Epithelial cell of esophagus (primary cell): ENCODE results near the gene OR2T2.
"Not testable (repeated sequence)": the region's sequence is repeated elsewhere in the genome, so short reads cannot be mapped to it uniquely, and the experiment has no call there.

ENCODE experiments used
- DNase-seq: peaks from one replicate; pipeline ENCODE4 v3.0.0; 2010; ENCODE audit warnings: low read depth
- H3K4me3 ChIP-seq: 2 replicates; pipeline ENCODE4 v1.5.1; 2011; ENCODE audit warnings: mild to moderate bottlenecking, low read length, control low read depth

Gene OR2T2

DNA sequence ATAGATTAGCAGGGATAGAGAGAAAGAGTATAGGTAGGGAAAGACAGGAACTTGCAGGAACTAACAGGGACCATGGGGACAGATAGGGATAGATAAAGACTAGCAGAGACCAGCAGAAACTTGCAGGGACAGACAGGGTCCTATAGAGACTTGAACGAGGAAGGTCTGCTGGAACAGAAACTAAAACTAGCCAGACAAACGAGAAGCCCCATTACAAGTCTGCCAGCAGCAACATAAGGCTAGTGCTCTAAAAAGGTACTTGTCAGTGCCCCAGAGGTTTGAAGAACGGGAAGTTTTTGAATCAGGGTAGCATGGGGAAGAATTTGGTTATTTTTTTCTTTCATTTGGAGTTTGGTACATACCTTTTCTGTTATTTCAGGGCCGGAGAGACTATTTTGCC is 13.2 kb upstream of the OR2T2 start:
- H3K4me3 ChIP-seq, DNase-seq: not testable (repeated sequence)

DNA sequence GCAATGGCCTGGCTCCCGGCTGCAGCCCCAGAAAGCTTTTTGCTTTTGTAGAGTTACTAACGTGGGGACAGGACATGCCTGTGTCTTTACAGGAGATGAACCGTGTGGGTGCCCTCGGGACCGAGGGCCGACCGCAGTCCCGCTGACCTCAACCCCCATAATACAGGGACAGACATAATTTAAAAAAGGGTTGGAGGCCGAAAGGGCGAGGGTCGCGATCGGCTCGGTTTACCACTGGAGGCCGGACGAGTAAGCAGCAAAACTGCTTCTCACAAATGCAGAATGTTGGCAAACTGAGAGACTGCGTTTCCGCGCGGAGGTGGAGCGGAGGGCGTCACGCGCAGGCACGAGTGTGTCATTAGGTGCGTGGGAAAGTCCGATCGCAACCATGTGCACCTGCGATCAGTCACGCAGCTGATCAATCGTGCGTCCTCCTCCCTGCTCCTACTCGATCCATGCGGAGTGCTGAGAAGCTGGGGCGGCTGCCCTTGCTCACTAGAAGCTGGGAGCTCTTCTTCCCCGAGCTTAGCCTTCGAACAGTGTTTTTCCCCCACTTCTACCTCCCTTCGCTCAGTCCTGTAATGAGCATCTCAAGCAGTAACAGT is 11.5 kb upstream of the OR2T2 start:
- not testable (repeated sequence) for DNase-seq, H3K4me3 ChIP-seq

DNA sequence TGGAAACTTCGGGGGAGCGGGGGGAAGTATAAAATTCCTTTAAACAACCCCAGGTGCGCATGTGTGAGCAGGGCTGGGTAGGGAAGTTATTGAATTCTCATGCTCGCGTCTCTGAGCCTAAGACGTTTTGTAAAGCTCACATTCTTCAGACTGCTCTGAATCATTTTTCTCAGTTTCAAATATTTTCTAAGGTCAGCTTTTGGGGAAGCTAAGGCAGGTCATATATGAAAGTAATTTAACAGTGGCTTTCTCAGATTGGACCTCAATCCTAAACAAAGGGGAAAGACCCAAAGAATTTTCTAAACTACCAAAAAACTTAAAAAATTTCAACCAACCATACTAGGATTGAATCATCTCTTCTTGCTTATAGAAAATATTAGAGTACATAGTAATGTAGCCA is 10.5 kb upstream of the OR2T2 start:
- H3K4me3 ChIP-seq, DNase-seq: not testable (repeated sequence)

DNA sequence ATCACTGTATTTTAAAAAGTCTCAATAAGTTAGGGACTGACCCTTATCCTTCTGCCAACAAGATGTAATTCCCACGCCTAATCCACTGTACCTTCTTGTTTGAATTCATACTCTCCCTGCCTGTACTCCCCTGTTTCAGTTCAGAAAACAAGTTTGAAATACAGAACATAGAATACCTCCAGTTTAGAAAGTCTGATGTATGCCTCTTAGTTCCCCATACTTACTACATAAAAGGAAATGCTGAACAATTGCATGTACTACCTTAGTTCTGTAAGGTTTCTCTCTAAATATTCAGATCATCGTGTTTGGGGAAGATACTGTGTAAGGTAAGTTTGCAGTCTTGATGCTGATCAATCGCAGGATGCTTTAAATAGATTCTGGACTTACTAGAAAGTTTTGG is 9.1 kb upstream of the OR2T2 start:
- not testable (repeated sequence) for DNase-seq, H3K4me3 ChIP-seq

DNA sequence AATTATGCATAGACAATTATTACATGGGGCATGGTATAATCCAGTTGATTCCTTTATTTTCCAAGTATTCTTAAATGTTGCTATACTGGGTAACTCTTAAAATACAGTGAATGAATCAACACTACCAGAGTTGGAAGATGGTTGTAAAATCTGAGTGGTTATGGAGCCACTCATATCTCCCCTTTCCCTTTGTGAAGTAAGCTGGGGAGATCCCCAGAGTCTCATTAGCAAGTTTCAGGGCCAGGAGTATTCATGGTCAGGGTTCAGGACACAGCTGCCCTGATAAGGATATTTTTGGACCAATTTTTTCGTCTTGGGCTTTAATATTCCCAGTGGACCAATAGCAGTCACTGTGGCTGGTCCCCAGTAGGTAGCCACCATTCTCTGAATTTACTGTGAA is 6.8 kb upstream of the OR2T2 start:
- H3K4me3 ChIP-seq, DNase-seq: not testable (repeated sequence)

DNA sequence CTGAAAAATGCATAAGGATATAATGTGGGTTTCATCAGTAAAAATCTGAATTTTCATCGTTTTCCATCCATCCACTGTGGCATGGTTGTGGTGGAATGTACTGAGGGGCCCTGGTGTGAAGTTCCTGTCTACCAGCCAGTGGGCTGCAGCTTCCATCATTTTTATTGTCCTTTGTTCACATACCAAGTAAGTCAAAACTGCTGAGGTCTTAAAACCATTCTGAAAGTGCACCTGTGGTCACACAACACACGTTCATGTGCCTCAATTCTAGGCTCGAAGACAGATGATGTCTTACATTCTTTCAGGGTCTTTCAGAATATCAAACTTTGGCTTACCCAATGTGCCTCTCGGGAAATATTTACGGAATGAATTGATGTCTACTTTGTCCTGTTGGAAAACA is 6.2 kb upstream of the OR2T2 start:
- not testable (repeated sequence) for DNase-seq, H3K4me3 ChIP-seq

DNA sequence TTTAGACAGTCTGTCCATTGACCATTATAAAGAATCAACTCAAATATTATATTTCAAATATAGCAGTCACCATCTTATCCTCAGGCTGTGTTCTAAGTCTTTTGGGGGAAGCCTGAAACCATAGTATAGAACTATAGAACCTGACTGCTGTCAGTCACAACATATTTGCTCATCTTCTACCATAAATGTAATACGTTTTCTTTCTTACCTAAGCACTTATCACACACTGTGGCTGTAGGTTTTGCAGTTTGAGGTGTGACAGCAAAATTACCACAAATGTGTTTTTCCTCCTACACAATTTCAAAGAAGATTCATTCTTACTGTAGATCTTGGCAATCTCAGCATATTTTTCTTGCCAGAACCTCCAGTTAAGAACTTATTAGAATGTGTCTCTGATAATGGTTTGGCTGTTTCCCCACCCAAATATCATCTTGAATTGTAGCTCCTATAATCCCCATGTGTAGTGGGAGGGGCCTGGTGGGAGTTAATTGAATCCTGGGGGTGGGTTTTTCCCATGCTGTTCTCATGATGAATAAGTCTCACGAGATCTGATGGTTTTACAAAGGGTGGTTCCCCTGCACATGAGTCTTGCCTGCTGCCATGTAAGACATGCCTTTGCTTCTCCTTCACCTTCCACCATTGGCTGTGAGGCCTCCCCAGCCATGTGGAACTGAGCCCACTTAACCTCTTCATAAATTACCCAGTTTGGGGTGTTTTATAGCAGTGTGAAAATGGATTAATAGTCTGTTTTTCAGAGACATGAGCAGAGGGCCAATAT is 2.7 kb upstream of the OR2T2 start:
- H3K4me3 ChIP-seq, DNase-seq: not testable (repeated sequence)

DNA sequence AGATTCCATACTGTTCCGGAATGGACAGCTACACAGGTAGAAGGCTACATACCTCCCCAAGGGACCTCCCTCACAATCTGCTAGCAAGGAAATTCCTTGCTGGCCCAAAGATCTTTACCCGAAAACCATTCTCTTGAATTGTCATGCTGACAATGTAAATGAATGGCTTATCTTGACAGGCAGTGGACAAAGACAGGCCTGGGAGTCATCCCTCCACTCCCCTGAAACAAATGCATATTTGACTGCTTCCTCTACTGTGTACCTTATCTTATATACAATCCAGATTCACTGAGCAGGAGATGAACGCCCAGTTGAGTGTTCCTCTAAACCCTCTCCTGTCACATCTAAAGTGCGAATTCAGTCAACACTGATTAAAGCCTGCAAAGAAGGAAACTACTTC is 834 bp upstream of the OR2T2 start:
- not testable (repeated sequence) for DNase-seq, H3K4me3 ChIP-seq

DNA sequence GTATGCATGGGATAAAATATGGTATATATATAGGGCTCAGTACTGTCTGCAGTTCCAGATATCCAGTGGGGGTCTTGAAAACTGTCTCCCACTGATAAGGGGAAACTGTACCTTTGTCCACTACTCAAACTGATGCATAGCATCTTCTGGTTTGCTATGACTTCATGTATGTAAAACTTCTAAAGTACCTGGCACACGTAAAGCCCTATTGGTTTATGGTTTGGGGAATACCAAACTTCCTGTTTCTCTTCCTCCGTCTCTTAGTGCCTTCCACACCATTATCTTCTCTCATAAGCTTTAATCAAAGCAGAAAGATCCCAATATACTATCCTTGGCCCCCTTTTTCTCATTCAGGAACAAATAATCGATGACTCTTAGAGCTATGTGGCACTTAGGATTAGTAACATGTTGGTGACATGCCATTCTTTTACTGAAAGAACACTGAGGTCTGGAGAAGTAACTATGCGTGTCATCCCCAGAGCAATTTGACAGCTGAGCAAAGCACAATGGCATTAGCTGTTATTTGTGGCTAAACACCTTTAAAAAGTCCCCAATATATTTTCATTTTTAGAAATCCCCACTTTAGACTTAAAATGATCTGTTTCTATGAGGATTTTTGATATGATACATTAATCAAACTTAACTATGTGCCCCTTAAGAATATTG is 3.1 kb downstream of the OR2T2 start:
- not testable (repeated sequence) for DNase-seq, H3K4me3 ChIP-seq

DNA sequence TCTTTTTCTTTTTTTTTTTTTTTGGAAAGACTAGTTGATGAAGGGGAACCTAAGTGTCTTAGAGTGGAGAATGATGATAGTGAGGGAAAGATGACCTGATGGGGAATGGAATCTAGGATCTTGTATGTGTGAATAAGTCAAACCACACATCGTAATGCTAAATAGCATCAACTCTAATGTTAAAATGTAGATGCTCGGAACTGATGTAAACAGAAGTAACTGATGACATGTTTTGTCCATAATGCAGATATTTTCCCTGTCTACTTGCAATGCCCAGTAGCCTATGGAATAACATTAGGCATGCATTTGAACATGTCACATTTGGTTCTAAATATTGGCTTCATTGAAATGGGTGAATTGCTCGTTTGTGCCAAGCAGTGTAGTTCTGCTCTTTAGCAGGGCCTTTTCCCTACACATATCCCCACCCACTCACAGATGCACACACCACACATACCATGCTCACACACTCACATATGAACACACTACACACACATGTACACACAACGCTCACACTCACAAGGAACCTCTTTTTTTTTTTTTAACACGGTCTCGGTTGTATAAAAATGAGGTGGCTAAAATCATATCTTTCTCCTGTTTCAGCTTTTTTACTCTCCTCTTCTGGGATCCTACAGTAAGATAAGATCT is 4.5 kb downstream of the OR2T2 start:
- not testable (repeated sequence) for DNase-seq, H3K4me3 ChIP-seq

DNA sequence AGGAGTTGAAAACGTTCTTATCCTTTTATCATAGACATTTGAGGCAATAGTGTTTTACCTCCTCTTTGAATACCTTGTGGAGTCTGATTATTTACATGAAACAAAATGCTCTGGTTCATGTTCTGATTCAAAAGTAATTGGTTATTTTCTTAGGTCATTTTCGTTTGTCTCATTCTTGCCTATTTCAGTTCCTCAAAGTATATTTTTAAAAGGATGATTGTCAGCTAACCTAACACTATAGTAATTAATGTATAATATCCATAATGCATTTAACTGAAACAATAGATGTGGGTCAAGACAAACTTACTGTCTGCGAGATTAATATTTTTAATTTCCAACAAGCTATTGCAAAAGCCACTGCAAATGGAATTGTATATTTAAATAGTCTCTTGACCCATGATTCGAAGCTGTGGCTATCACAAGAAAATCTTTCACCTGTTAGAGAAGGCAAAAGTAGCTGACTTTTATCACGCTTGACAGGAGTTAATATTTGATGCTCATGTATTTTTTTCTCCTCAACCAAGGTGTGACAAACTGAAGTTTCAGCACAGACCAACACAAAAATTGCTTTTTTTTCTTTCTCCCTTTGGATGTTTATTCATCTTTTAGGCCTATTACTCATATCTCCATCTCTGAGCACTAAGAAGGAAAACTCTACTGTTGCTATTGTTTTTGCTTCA is 5.2 kb downstream of the OR2T2 start:
- H3K4me3 ChIP-seq, DNase-seq: not testable (repeated sequence)

DNA sequence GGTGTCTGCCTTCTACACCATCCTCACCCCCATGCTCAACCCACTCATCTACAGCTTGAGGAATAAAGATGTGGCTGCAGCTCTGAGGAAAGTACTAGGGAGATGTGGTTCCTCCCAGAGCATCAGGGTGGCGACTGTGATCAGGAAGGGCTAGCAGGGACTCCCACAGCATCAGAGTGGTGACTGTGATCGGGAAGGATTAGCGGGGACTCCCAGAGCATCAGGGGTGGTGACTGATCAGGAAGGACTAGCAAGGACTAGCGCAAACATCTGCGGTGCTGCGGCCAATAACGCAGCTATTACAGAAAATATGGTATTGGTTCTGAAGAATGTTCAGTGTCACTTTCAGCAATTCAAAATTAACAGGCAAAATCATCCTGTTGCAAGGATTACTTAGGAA is 8.2 kb downstream of the OR2T2 start:
- not testable (repeated sequence) for H3K4me3 ChIP-seq

DNA sequence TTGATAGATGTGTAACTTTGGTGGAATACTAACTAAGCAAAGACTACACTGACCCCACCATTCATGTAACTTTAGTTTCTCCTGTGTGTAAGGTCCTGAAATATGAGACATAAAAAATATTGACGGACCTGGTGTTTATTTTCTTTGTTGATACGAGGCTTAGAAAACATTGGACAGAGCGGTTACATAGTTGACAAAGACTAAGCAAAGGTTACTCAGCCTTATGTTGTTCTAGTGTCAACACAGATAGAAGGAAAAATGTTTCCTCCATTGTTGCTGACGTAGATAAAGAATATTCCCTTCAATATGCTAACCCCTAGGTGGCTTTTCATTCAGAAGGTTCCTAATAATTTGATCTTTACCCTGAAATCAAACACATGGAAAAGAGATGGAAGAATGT is 9.6 kb downstream of the OR2T2 start:
- H3K4me3 ChIP-seq, DNase-seq: not testable (repeated sequence)

More for the DNA sequence above, 8.2 kb downstream of the OR2T2 start:
- DNase-seq: not testable (repeated sequence)

DNA sequence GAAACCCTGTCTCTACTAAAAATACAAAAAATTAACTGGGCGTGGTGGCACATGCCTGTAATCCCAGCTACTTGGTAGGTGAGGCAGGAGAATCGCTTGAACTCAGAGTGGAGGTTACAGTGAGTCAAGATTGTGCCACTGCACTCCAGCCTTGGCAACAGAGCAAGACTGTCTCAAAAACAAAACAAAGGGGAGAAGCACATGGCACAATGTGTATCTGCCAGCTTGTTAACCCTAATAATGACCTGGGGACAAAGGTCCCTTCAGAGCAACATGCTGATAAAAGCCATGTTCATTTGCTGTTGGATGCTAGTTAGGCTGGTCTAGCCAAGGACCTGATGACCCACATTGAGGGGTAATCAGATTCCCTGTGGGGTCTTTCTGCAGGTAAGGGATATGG is 11.2 kb downstream of the OR2T2 start:
- H3K4me3 ChIP-seq, DNase-seq: not testable (repeated sequence)

DNA sequence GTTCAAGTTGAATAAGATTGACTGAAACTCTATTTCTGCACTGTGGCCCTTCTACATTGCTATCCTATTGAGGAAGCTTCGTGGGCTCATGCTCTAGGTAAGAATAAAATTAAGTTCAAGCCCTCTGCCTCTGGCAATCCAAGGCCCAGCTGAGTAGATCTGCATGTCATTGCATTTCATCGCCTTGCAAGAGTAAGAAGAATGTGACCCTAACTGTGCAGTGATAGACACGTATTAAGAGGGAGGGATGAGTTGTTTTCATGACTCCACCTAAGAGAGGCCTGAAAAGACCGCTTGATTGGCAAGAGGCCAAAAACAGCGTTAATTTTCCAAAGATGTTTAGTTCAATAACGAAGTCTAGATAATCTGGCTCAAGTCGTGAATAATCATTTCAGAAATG is 13.7 kb downstream of the OR2T2 start:
- H3K4me3 ChIP-seq, DNase-seq: not testable (repeated sequence)
